Neural crest cell (in vitro differentiated cells): ENCODE measurements around the gene FRAS1. TPM values are rescaled to one million over a fixed set of nuclear protein-coding genes. Genes with fewer than 3 reads are reported as not detected.

Experiments
- DNase-seq: peaks from one replicate; pipeline ENCODE4 v3.0.0; 2021; ENCODE audit warnings: low read depth, mixed read lengths, low spot score
- H3K27ac Mint-ChIP-seq: one replicate; pipeline ENCODE4 v1.8.0; 2021; ENCODE audit warnings: mild to moderate bottlenecking, mixed read lengths; ENCODE audit not compliant: unreplicated experiment
- H3K27me3 Mint-ChIP-seq: 2 replicates; pipeline ENCODE4 v1.8.0; 2021; ENCODE audit warnings: low read depth, mild to moderate bottlenecking, mixed read lengths
- H3K36me3 Mint-ChIP-seq: 2 replicates; pipeline ENCODE4 v1.8.0; 2021; ENCODE audit warnings: low read depth, mild to moderate bottlenecking, mixed read lengths
- H3K4me1 Mint-ChIP-seq: 2 replicates; pipeline ENCODE4 v1.8.0; 2021; ENCODE audit warnings: mixed read lengths
- H3K4me3 Mint-ChIP-seq: one replicate; pipeline ENCODE4 v1.8.0; 2021; ENCODE audit warnings: mild to moderate bottlenecking, mixed read lengths
- H3K9me3 Mint-ChIP-seq: 2 replicates; pipeline ENCODE4 v1.8.0; 2021; ENCODE audit warnings: mixed read lengths
- total RNA-seq: library from RNA; stranded (reverse); gene quantifications from 2 replicates; pipeline ENCODE4 v1.2.1, GENCODE V29; 2021
- TF ChIP-seq, protein P1 (sequence below): fragments of 200-600 bp; sonication (generic); conservative IDR thresholded peaks from 2 replicates; pipeline ENCODE4 v1.5.0; 2021; ENCODE audit warnings: antibody characterized with exemption, mild to moderate bottlenecking

Gene FRAS1
- total RNA-seq, 1 donor from 2014 or later: 8.4 TPM

DNA sequence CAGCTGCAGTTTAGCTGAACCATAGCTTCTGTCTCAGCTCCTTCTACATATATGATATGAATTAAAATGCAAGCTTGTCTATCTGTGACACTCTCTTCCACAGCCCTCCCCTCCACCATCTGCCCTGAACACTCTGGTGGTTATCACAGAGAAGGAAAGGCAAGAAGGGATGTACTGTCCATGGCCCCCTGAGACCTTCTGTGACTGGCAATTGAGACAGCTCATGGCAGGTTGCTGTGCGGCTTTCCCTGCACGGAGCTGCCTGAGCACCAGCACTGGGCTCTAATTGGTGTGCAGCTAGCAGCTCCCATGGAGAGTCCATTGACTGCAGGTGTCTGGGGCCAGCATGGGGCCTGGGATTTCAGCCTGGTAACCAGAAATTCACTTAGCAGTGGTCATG, 384.6 kb downstream of the FRAS1 start:
- no peaks in the 10 kb centered on the region for H3K36me3 Mint-ChIP-seq
- TF ChIP-seq, protein P1, sequence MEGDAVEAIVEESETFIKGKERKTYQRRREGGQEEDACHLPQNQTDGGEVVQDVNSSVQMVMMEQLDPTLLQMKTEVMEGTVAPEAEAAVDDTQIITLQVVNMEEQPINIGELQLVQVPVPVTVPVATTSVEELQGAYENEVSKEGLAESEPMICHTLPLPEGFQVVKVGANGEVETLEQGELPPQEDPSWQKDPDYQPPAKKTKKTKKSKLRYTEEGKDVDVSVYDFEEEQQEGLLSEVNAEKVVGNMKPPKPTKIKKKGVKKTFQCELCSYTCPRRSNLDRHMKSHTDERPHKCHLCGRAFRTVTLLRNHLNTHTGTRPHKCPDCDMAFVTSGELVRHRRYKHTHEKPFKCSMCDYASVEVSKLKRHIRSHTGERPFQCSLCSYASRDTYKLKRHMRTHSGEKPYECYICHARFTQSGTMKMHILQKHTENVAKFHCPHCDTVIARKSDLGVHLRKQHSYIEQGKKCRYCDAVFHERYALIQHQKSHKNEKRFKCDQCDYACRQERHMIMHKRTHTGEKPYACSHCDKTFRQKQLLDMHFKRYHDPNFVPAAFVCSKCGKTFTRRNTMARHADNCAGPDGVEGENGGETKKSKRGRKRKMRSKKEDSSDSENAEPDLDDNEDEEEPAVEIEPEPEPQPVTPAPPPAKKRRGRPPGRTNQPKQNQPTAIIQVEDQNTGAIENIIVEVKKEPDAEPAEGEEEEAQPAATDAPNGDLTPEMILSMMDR: no peak
- DNase-seq: no peak
- no peak overlapping the region for H3K4me3 Mint-ChIP-seq
- no peaks in the 10 kb centered on the region for H3K9me3 Mint-ChIP-seq
- no peak overlapping the region for H3K27ac Mint-ChIP-seq
- H3K27me3 Mint-ChIP-seq: no peaks in the 10 kb centered on the region
- no peaks in the 10 kb centered on the region for H3K4me1 Mint-ChIP-seq

DNA sequence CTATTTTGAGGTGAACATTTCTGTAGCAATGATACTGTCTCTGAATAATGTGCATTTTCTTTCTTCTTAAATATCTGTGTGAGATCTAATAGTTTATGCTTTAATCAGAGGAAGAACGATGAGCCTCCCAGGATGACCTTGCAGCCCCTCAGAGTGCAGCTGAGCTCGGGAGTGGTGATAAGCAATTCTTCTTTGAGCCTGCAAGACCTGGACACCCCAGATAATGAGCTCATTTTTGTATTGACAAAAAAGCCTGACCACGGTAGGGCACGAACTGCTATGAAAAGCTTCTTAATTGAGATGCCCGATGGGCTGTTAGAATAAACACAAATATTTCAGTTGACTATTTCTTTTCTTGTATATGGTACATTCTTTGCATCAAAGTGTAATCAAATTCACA, 389.5 kb downstream of the FRAS1 start:
- H3K4me1 Mint-ChIP-seq: no peaks in the 10 kb centered on the region
- H3K9me3 Mint-ChIP-seq: no peaks in the 10 kb centered on the region
- peaks cover 3% of the 10 kb centered on the region for H3K36me3 Mint-ChIP-seq
- H3K27me3 Mint-ChIP-seq: no peaks in the 10 kb centered on the region
- no peak overlapping the region for H3K27ac Mint-ChIP-seq
- no peak for DNase-seq
- TF ChIP-seq, protein P1: no peak
- no peak overlapping the region for H3K4me3 Mint-ChIP-seq

DNA sequence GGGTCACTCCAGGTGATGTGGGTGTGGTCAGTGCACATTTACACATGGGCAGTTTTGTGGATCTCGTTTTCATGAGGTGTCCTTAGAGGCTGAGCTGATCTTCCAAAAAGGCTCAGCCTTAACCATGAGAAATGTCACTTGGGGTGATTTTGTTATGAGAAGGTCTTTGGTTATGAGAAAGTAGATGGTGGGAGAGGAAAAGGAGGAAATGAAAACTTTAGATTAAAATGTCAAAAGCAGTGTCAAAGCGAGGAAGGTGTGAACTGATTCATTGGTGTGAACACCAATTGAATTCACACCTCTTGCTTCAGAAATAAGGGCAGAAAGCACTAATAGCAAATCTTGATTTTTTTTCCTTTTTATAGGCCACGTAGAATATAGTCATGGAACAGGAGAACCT, 394.3 kb downstream of the FRAS1 start:
- no peaks in the 10 kb centered on the region for H3K9me3 Mint-ChIP-seq
- H3K4me1 Mint-ChIP-seq: no peaks in the 10 kb centered on the region
- TF ChIP-seq, protein P1: no peak
- H3K27ac Mint-ChIP-seq: no peak overlapping the region
- DNase-seq: no peak
- H3K27me3 Mint-ChIP-seq: no peaks in the 10 kb centered on the region
- no peak overlapping the region for H3K4me3 Mint-ChIP-seq
- peaks cover 3% of the 10 kb centered on the region for H3K36me3 Mint-ChIP-seq

DNA sequence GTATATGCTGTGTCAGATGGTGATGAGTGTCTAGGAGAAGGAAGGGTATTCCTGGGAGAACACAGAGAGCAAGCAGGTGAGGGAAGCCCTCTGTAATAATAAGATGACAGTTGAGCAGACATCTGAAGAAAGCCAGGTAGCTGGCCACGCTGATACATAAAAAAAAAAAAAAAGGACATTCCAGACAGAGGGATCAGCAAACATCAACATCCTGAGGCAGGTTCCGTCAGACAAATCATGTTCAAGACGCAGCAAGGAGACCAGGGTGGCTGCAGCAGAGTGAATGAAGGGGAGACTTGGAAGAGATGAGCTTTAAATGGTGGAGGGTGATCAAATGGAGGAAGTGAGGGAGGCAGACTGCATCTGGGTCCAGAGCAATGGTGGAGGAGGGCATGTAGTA, 396.9 kb downstream of the FRAS1 start:
- no peak overlapping the region for H3K27ac Mint-ChIP-seq
- H3K4me1 Mint-ChIP-seq: no peaks in the 10 kb centered on the region
- TF ChIP-seq, protein P1: no peak
- no peaks in the 10 kb centered on the region for H3K9me3 Mint-ChIP-seq
- DNase-seq: no peak
- H3K4me3 Mint-ChIP-seq: no peak overlapping the region
- peaks cover 3% of the 10 kb centered on the region for H3K36me3 Mint-ChIP-seq
- no peaks in the 10 kb centered on the region for H3K27me3 Mint-ChIP-seq

DNA sequence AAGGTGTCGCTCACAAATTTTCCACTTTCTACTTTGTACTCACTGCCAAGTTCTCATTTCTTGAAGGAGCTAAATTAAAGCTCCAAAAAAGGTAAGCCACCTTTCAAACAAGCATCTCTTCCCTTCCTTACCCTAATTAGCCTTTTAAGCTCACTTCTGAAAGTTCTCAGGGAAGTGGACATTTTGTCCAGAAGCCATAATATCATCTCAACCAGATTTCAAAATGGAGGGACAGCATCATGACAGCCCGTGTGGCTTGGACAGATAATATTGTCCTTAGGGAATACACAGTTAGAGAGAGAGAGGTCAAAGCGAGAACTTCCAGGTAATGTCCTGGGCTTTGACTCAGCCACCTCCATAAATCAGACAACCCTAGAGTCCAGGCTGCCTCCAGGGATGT, 400.6 kb downstream of the FRAS1 start:
- DNase-seq: no peak
- Mint-ChIP-seq H3K4me1 (no peaks in the 10 kb centered on the region), H3K9me3 (no peaks in the 10 kb centered on the region), H3K36me3 (no peaks in the 10 kb centered on the region), H3K27me3 (no peaks in the 10 kb centered on the region), H3K27ac (no peak overlapping the region), H3K4me3 (no peak overlapping the region)
- TF ChIP-seq, protein P1: no peak

DNA sequence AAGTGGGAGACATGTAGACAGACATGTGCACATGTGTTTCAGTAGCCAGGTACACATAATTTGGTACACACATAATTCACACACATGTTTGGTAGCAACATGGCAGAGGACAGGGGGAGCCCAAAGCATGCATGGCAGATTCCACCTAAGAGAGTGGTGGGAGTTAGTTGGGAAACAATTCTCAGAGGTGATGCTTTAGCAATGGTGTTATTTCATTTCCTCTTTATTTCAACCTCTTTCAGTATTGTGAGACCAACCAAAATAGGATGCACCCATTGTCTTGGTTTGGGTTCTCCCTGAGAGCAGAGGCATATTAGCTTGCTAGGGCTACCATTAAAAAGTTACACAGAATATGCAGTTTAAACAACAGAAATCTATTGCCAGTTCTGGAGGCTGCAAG, 402.2 kb downstream of the FRAS1 start:
- TF ChIP-seq, protein P1: no peak
- no peak for DNase-seq
- Mint-ChIP-seq H3K4me3 (no peak overlapping the region), H3K9me3 (no peaks in the 10 kb centered on the region), H3K36me3 (no peaks in the 10 kb centered on the region), H3K27me3 (no peaks in the 10 kb centered on the region), H3K27ac (no peak overlapping the region), H3K4me1 (no peaks in the 10 kb centered on the region)
